MM.1S (cell line): ENCODE measurements around the gene IL13.

ENCODE experiments used
- CTCF ChIP-seq: fragments of 300-600 bp; sonication (generic); IDR thresholded peaks from 2 replicates; pipeline ENCODE4 v1.5.1; 2016; ENCODE audit warnings: antibody characterized with exemption, low read length, mixed read lengths
- EZH2 ChIP-seq: fragments of 300-600 bp; sonication (generic); optimal IDR thresholded peaks from 2 replicates; pipeline ENCODE3; 2017; ENCODE audit warnings: low read depth, mild to moderate bottlenecking, antibody characterized with exemption, low read length, mixed read lengths

GRCh38 chr5:132679166-132679565, 21.2 kb downstream of the IL13 start:
- TF ChIP-seq CTCF (no peak), EZH2 (no peak)
